Esophagus squamous epithelium (tissue), 5 donors: Measurements from ENCODE around the gene C1QTNF7. TPM values are rescaled to one million over a fixed set of nuclear protein-coding genes. Genes with fewer than 3 reads are reported as not detected.

Source experiments
- DNase-seq: peaks from one replicate; lab custom pipeline; 2025; lab: John Stamatoyannopoulos, UW
- H3K27ac ChIP-seq, 4 donors: fragments of 200-600 bp; sonication (generic); one replicate each; pipeline ENCODE4 v1.5.1; 2016 to 2019; ENCODE audit warnings: mild to moderate bottlenecking in 1 of 4
- H3K27me3 ChIP-seq, 4 donors: fragments of 200-600 bp; sonication (generic); 1 replicate in 3 of 4; 2 replicates in 1 of 4; pipeline versions ENCODE4 v1.5.1 to v1.6.0; 2017 to 2021; ENCODE audit warnings: antibody characterized with exemption in 1 of 4
- H3K36me3 ChIP-seq, 3 donors: fragments of 200-600 bp; sonication (generic); one replicate each; pipeline ENCODE4 v1.5.1; 2016 to 2019
- H3K4me1 ChIP-seq, 3 donors: fragments of 200-600 bp; sonication (generic); one replicate each; pipeline ENCODE4 v1.5.1; 2017 to 2019
- H3K4me3 ChIP-seq, 4 donors: fragments of 200-600 bp; sonication (generic); 1 replicate in 3 of 4; 2 replicates in 1 of 4; pipeline ENCODE4 v1.5.1; 2016 to 2019; ENCODE audit warnings: mild to moderate bottlenecking in 2 of 4, moderate library complexity in 1 of 4
- H3K9me3 ChIP-seq, 3 donors: fragments of 200-600 bp; sonication (generic); one replicate each; pipeline ENCODE4 v1.5.1; 2016 to 2019
- CTCF ChIP-seq, 6 experiments: fragments of 450-650 bp in 4 of 6; fragments of 200-600 bp in 2 of 6; sonication (generic) in 2 of 6; IDR thresholded peaks; one replicate each; pipeline ENCODE4 v1.5.1; 2016 to 2019; ENCODE audit warnings: antibody characterized with exemption in 6 of 6, mild to moderate bottlenecking in 4 of 6, moderate library complexity in 4 of 6
- POLR2A ChIP-seq, 4 donors: fragments of 450-650 bp; IDR thresholded peaks; one replicate each; pipeline ENCODE4 v1.6.1; 2017; ENCODE audit warnings: antibody characterized with exemption in 4 of 4, mild to moderate bottlenecking in 4 of 4, moderate library complexity in 3 of 4
- WGBS, 2 donors: methylation state at CpG; one replicate each; pipeline ENCODE4 v1.1.5; 2018; 5-methylcytosine and 5-hydroxymethylcytosine counted together
- intact Hi-C: fragments of 100-400 bp; cut with DNase I; formaldehyde crosslinking; loops from one replicate; pipeline ENCODE4 v1.15.0; 2022
- total RNA-seq, 4 donors: library from RNA; depleted of rRNA; stranded (reverse); fragments of >200 nt; gene quantifications; one replicate each; pipeline ENCODE4 v1.1.0, GENCODE V29; 2016
- donor health status: DM: yes; HTN: yes; CAD: no.

Gene C1QTNF7
- total RNA-seq, 4 donors from 2014 or later, result 0.11 to 12.2 (median 1.5) TPM

GRCh38 chr4:15488136-15488535, 60.3 kb downstream of the C1QTNF7 start:
- TF ChIP-seq POLR2A (IDR thresholded peaks at IDR 0.05) (no peak), CTCF (IDR thresholded peaks at IDR 0.05) (no peak)
- no peaks in the 10 kb centered on the region for H3K27me3 ChIP-seq
- H3K36me3 ChIP-seq, result peaks cover 0 to 6% (median 0%) of the 10 kb centered on the region in 3 donors
- peak overlapping the region in 1 of 4 donors; percentile 56 for H3K27ac ChIP-seq
- no peak for DNase-seq
- H3K9me3 ChIP-seq, result peaks cover 0 to 6% (median 5%) of the 10 kb centered on the region in 3 donors
- no peak overlapping the region for H3K4me3 ChIP-seq
- H3K4me1 ChIP-seq, result peaks cover 0 to 2% (median 0%) of the 10 kb centered on the region in 3 donors
- intact Hi-C loops, result loop anchor here (10.0 kb wide), 1 partner anchor 157 kb away; no protein-coding TSS in a partner anchor

GRCh38 chr4:15488658-15489470, 61.0 kb downstream of the C1QTNF7 start:
- intact Hi-C loops, result loop anchor here (10.0 kb wide), 1 partner anchor 156 kb away; no protein-coding TSS in a partner anchor
- TF ChIP-seq POLR2A (IDR thresholded peaks at IDR 0.05), result no peak
- no peak for TF ChIP-seq CTCF (IDR thresholded peaks at IDR 0.05)
- H3K4me3 ChIP-seq, result no peak overlapping the region
- WGBS, 2 donors, result 82 to 88% methylated on average over 6 of the region's 6 CpGs
- peaks cover 0 to 6% (median 5%) of the 10 kb centered on the region in 3 donors for H3K9me3 ChIP-seq
- peak overlapping the region in 2 of 4 donors; percentile 13 to 56 for H3K27ac ChIP-seq
- no peaks in the 10 kb centered on the region for H3K27me3 ChIP-seq
- peaks cover 0 to 6% (median 0%) of the 10 kb centered on the region in 3 donors for H3K36me3 ChIP-seq
- H3K4me1 ChIP-seq, result peaks cover 0 to 6% (median 0%) of the 10 kb centered on the region in 3 donors
- no peak for DNase-seq

GRCh38 chr4:15489551-15489950, 61.7 kb downstream of the C1QTNF7 start:
- 87 to 95% methylated on average over 2 of the region's 2 CpGs for WGBS, 2 donors
- intact Hi-C loops, result loop anchor here (10.0 kb wide), 1 partner anchor 155 kb away; no protein-coding TSS in a partner anchor

GRCh38 chr4:15493411-15493810, 65.6 kb downstream of the C1QTNF7 start:
- Histone ChIP-seq H3K36me3 (no peaks in the 10 kb centered on the region), H3K4me3 (no peak overlapping the region), H3K27ac (no peak overlapping the region), H3K4me1 (peaks cover 0 to 18% (median 6%) of the 10 kb centered on the region in 3 donors), H3K27me3 (no peaks in the 10 kb centered on the region), H3K9me3 (peaks cover 0 to 6% (median under 1%) of the 10 kb centered on the region in 3 donors)
- no peak for TF ChIP-seq POLR2A (IDR thresholded peaks at IDR 0.05)
- no peak for TF ChIP-seq CTCF (IDR thresholded peaks at IDR 0.05)
- no peak for DNase-seq
- intact Hi-C loops, result no loop called here

More at GRCh38 chr4:15489551-15489950, 61.7 kb downstream of the C1QTNF7 start:
- Histone ChIP-seq H3K27ac (peak overlapping the region in 2 of 4 donors; percentile 13 to 46), H3K36me3 (peaks cover 0 to 6% (median 0%) of the 10 kb centered on the region in 3 donors), H3K9me3 (peaks cover 0 to 6% (median 5%) of the 10 kb centered on the region in 3 donors), H3K4me3 (no peak overlapping the region), H3K4me1 (peaks cover 0 to 6% (median 0%) of the 10 kb centered on the region in 3 donors), H3K27me3 (no peaks in the 10 kb centered on the region)
- DNase-seq, result no peak
- TF ChIP-seq POLR2A (IDR thresholded peaks at IDR 0.05) (no peak), CTCF (IDR thresholded peaks at IDR 0.05) (no peak)

GRCh38 chr4:15495621-15496020, 67.8 kb downstream of the C1QTNF7 start:
- Histone ChIP-seq H3K9me3 (peaks cover 0 to 6% (median 0%) of the 10 kb centered on the region in 3 donors), H3K36me3 (no peaks in the 10 kb centered on the region), H3K4me3 (no peak overlapping the region), H3K4me1 (peaks cover 0 to 24% (median 6%) of the 10 kb centered on the region in 3 donors), H3K27me3 (no peaks in the 10 kb centered on the region), H3K27ac (no peak overlapping the region)
- 33 to 38% methylated on average over 1 of the region's 1 CpG for WGBS, 2 donors
- intact Hi-C loops, result no loop called here
- TF ChIP-seq POLR2A (IDR thresholded peaks at IDR 0.05) (no peak), CTCF (IDR thresholded peaks at IDR 0.05) (no peak)
- DNase-seq, result no peak
